ENCODE data around the gene HOPX.
"Not testable (repeated sequence)": the region's sequence is repeated elsewhere in the genome, so short reads cannot be mapped to it uniquely, and the experiment has no call there.

The HOPX gene

DNA sequence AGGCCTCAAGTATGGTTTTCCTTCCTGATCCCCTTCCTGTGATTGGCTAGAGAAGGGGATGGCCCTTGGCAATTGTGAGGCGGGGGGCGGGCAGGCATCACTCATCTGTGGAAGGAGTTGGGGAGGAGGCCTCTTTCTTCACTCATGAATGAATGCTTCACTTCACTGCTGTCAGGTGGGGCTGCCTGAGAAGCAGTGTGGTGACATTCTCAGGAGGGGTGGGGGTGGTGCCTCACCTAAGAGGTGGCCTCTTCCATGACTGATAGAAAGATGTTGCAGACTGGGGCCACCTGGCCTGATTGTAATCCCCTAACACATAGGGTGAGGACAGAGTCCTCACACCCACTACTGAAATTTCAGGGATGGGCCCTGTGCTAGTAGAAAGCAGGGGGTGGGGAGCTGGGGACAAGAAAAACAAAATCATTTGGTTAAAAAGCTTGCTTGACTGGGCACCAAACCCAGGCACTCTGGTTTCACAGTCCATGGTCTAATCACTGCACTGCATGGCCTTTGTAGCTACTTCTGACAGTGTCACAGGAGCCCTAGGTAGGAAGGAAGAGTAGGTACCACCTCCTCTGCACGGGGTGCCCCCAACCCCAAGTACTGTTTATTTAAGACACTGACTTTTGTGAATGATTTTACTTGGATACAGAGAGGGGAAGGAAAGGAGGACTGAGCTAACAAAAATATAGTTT, 5.6 kb upstream of the HOPX start:
- no peak for DNase-seq

DNA sequence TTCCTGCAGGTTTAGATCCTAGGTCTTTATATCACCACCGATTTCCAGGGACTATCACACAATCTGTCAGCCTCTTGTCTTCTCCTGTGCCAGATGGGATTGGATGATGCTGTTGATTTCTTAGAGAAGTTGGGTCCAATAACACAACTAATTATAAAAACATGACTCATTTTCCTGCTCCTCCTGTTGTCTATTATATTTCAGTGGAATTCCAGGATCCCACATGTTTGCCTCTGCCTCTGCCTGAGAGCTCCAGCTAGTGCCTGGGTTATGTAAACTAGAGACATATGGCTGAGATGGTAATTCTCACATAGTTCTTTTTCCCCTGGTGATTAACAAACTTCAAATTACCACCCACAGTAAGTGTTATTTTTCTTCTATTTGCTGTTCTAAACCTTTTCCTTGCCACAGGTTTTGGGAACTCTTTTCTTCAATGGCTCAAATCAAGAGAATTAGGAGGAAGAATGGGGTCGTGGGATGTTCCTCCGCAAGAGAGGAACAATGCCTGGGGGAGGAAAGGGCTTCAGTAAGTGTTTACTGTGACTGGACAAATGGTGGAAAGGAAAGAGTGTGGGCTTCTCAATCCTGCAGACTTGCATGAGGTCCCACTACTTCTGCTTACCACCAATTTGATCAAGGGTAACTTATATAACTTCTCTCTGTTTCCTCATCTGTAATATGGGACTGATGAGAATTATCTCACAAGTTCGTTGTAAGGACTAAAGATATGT, 3.4 kb upstream of the HOPX start:
- no peak for DNase-seq

DNA sequence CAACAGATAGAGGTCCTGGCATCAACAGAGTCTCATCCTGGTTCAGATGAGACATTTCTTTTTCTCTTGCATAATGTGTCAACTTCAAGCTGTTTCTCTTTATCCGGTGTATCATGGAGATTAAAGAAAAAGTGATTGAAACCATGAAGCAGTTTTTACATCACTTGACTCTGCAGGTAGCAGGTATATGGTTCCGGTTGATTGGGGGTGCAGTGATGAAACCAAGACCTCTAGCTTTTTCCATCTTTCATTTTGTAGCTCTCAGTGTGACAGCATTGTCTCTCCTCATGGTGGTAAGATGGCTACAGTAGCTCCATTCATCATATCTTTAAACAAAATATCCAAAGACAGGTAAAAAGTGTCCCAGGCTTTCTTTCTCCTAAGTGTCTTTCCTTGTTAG, 2.4 kb upstream of the HOPX start:
- peak in 1 of 2 experiments; percentile 13 for DNase-seq

DNA sequence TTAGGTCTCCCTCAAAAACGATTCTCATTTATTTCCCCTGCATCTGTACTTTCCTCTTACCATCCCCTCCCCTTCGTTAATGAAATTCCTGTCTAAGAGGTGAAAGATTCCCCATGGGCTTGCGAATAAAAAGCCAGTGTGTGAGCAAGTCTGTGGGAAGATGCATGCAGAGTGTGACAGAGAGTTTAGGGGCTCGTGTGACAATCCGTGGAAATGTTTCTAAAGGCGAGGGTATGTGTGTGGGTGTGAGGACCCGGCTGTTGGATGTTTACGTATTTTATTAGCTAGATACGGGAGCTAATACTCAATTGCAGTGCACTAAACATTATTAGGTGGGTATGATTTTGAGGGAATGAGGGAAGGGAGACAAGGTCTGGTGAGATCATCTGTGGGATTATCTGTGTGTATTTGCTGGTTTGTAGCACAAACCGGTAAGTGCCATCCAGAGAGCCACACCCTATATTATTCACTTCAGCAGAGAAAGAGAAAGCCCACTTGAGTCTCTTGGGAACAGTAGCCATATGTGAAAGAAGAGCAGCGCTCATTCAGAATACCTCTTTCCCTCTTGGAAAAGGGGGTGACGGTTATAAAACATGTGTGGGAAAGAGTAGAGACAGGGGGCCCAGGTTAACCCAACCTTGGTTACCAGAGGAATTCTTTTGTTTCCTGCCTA, 893 bp upstream of the HOPX start:
- DNase-seq: no peak

DNA sequence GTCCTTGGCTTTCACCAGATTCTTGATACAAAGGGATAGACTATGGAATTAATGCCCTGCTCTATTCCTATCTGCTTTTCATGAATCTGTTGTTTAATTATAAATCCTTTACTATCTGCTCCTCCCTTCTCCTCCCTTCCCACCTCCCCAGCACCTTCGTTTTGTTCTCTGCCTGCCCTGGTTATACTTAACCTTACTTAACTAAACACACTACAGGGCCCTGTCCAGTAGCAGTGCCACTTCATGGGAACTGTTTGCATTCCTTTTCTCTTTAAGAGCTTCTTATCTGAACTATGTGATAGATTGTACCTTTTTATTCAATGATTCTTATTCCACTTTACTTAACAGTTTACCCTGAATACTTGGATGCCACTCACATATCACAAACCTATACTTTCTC, 830 bp downstream of the HOPX start:
- DNase-seq: no peak

DNA sequence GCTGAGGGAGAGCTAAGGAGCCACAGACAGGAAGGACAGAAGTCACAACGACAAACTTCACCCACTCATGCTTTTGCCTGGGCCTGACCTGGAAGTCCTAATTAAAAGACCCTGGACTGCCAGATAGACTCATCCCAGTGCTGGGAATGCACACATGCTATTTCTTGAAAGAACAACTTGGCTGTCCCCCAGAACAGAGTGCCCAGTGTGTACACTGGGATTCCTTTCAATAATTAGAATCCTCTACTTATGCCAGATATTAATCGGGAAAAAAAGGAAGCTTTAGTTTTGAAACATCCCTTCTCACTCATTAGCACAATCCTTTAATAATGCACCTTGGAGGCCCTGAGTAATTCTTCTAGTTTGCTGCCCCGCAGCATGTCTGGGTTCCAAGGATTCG, 3.4 kb downstream of the HOPX start:
- DNase-seq: no peak

DNA sequence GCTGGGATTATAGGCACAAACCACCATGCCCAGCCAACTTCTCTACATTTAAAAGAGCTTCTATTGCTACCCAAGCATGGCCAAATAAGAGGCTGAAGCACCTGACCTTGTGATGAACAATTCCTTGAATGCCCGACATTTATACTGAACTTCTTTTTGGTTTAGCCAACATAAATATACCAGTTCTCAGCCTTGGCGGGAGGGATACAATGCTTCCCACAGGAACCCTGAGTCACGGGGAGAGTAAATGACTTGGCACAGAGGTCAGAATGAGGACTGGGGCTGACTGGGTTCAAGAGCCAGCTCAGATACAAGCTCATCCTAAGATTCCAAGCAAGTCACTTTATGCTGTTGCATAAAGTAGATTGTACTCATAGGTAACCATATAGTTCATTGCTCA, 6.1 kb downstream of the HOPX start:
- DNase-seq: no peak

DNA sequence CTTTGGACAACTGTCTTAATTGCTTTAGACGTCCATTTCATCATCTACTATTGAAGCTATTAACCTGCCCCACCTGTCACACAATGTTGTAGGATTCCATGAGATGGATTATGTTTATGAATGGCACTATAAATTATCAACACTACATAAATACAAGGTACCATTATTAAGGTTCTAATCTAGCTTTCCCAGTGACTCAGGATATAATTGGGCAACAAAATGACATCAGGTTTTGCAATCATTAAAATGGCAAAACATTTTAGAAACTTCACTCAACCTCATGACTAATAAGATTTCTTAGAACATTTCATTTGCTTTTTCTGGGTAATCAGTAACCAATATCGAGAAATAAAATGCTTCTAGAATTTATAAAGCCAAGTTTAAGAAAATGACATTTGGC, 9.2 kb downstream of the HOPX start:
- DNase-seq: no peak

DNA sequence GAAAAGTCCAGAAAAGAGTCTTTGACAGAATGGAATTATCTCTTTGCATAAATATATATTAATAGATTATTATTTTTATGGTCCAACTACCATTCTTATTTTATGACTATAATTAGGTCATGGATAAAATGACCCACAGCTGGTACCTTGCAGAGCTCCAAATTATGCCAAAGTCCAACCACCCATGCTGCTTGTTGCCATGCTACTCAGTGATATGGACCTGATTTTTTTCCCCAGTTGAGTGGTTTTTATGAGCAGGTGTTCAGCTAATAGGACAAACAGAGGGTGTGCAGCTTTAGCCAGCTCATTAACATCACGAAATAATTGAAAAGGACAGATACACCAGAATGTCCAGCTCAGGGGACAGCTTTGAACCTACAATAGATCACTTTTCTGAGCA, 9.7 kb downstream of the HOPX start:
- DNase-seq: no peak

DNA sequence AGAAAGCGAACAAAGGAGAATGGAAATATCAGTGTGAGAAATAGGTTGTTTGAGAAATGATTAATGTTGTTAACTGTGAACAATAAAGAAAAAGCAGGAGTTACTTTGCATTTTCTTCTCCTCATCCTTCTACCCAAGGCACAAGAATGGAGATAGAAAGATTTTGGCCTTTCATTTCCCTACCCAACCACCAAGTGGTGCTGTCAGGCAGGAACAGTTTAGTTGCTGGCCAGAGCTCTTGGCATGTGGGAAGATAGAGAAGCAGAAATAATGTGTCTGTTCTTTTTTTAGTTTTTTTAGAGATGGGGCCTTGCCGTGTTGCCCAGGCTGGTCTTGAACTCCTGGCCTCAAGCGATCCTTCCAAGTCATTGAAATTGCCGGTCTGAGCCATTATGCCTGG, 12.8 kb downstream of the HOPX start:
- DNase-seq: peak in 1 of 2 experiments; percentile 22

DNA sequence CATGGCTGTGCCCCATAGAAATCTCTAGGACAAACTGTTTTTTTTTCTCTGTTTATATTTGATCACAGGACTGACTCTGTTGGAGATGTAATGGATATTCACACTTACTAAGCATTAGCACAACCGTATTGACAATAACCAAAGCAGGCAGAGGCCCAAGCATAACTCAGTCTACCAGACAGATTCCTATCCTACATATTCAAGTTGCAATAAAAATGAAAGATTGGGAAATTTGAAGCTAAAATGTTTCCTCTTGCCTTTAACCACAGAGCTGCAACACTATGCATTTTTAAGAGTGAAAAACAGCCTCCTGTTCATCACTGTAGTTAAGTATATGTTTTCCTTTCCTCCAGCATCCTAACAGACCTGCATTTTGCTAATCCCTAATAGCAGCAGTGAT, 13.7 kb downstream of the HOPX start:
- DNase-seq: not testable (repeated sequence)

DNA sequence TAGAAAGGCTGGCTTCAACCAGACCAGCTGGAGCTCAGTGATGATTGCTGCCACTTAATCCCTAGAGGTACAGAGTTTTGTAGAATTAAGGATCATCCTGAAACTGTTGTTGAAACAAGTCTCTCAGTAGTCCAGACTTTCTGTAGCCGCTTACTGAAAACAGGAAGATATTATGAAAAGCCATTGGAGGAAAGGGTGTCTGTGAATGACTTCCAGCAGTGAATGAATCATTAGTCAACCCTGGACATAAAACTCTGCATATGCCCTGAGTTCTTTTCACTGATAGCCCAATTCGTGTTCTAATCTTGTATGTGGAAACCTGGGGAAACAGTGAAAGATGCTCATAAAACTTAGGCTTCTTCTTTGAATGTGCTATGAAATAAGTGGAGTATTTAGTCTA, 14.8 kb downstream of the HOPX start:
- no peak for DNase-seq

DNA sequence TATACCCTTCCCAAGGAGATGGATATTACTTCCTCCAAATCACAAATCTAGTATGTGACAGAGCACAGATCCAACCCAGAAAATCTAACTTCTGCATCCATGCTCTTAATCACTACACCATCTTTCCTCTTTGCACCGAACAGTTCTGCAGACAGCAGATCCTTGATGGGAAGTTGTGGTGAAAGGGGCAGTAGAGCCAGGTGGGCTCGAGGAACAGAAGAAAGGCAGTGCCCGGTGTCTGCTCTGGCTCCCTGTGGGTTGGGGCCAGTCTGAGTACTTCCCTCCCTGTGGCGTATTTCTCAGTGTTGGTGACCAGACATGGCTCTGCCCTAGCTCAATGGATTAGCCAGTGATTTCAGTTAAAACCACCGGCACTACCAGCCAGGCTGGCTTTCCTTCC, 15.3 kb downstream of the HOPX start:
- no peak for DNase-seq

DNA sequence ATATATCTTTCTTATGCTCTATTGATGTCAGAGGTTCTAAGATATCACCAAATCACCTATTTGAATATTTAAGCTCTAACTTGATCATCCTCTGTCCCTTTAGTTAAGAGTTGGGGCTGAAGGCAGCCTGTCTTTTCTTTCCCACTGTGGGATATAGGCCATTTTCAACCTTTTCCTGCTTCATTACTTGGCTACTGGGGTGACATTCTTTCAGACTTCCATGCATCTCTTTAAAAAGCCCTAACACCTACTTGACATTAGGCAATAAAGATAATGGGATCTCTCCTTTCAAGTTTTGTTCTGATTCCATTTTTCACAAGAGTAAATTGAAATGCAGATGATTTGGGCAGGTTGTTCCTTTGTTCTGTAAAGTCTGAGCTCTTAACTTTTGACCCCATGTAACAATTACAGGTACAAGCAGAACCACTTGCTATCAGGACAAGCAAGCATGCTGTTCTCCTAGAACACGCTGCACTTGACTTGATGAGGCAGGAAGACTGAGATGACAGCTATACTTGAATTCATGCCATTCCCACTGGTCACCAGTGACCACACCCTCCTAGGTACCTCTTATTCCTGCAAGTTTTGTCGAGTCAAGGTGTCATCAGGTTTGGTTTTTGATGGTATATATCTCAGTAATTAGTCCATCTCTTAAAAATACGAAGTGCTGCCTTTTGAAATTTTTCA, 18.2 kb downstream of the HOPX start:
- DNase-seq: no peak

DNA sequence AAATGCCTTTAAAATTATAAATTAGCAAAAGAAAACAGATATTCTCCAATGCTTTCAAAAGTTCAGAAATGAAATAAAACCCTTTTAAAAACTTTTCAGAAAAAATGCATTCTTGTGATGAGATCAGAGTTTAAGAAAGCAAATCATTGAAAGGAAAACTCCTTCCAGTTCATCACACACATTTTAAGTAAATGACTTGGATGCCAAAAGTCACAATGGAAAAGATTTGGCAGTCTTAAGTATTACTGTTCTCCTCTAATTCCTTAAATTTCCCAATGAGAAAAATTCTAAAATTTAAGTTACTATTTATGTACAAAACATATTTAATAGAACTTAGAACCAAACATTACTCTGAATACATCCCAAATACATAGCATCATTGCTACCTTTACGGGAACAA, 21.1 kb downstream of the HOPX start:
- DNase-seq: no peak

DNA sequence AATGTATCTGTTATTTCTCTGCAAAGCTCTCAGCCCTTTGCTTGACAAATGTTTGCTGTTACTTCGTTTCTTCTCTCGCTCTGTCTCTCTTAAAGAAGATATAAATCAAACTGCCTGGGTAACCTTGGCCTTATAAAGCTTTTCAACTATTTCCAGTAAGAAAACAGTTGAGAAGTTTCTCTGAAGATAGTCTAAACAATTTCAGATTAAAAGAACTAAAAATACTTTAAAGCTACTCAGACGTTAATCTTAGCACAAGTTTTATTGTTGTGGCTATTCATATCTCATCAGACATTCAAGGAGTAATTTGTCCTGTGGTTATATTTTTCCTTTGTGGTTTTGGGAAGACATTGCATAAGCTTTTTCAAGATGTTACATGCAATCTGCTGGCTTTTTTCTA, 22.6 kb downstream of the HOPX start:
- no peak for DNase-seq

DNA sequence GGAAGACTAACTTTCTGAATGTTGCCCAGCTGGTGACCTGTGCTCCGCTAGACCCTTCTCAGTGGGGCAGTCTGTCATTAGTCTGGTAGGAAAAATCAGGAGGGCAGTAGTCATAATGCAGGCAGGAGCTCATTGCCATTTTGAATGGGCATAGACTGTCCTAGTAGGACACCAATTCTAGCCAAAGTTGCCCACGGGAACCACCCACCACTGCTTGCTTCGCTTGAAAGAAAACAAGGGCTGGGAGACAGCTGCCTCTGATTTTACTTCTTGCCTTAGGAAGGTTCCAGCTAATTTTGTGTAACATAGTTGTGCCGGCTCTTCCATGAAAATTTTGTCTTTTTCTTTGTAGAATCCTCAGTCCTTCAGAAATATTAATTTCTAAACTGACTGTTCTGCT, 23.3 kb downstream of the HOPX start:
- DNase-seq: no peak

DNA sequence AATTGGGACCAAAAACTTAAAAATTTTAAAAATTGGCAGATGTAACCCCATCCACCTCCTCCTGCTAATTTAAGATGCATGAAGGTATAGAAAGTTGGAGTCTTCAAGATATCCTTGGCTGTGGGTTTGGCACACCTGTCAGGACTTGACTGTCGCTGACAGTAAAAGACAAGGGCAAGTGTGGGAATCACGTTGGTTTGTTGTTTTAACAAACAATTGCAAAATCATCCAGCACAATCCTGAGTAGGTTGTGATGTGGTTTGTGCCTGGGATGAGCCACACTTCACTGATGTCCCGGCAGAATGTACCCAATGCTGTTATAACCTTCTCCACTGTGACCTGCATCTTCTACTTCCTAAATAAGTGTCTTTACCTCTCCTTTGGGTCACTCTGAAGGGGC, 24.0 kb downstream of the HOPX start:
- DNase-seq: no peak

DNA sequence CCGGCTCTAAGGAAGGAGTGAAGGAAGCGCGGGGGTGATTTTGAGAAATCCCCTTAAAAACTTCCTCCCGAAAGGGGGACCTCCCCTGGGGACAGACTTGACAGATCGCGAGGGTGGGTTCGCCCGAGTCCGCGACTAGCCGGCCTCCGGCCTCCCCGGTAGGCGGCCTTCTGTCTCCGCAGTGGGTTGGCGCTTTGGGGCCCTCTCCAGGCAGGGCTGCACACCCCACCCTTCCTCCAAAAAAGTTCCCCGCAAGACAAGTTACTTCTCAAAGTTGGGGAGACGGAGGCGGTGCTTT, 24.8 kb downstream of the HOPX start:
- DNase-seq: peak; percentile 58 to 68

DNA sequence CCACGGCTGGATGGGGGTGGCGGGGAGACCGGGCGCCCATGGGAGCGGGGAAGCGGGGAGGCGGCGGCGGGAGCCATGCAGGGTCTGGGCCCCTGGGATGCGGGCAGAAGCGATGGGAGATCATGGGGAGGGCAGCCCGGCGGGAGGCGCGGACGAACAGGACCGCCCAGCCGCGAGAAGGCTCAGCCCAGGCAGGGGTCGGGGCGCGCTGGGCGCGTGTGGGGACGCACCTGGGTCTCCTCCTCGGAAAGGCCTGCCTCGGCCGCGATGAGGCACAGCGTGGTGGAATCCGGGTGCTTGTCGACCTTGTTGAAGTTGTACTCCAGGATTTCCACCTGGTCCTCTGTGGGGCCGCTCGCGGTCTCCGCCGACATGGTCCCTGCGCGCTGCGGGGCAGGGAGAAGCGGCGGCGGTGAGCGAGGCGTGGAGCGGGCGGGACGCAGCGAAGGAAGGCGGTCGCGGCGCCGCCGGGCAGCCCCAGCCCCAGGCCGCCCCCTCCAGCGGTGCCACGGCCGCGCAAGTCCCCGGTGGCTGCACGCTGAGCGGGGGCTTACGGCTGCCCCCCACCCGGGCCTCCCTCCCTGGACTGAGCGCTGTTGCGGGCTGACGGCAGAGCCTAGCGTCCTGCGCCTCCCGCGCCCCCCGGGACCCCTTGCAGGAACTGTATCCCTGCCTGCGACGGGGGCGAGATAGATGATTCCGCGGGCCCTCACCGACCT, 25.3 kb downstream of the HOPX start:
- DNase-seq: peak in 1 of 2 experiments; percentile 49

DNA sequence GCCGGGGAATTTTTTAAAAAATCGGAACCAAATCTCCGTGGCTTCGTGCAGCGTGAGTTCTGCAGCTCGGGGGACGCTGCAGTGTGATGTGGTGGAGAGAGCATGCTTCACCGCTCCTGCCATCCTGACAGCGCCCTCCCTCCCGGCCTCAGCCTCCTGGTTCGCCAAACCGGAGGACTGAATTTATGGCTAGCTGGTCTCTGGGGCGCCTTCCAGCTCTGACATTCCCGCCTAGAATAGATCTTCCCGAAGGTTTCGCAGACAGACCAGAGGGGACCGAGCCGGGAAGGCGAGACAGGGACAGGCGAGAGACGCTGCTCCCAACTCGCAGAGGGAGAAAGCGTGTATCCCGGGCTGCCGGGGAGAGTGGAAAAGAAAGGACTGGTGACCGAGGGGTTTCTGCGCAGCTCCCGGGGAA, 25.9 kb downstream of the HOPX start:
- peak in 1 of 2 experiments; percentile 27 for DNase-seq

DNA sequence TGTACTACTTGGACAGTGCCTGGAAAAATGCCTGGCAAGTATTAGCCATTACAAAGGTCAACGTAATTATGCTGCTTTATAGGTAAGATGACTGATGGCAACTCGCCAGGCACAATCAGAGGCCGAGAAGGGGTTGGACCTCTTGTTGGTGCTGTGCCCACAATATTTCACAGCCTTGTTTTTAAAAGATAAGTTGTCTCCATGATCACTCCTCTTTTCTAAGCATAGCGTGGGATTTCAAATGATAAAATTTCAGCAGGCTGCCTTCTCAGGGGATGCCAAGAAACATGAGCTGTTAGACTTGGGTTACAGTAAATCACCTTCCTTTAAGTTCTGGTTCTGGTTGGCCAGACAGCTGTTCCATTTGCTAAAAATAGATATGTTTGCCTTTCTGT, 26.9 kb downstream of the HOPX start:
- peak in 1 of 2 experiments; percentile 27 for DNase-seq
